HG02852 (cell line): ENCODE data around the gene DLK1.

Source experiments
- ATAC-seq: cut with Tn5 transposase; IDR thresholded peaks from one replicate; pipeline ENCODE4 v1.9.1; 2021; ENCODE audit warnings: mild to moderate bottlenecking, moderate library complexity; ENCODE audit not compliant: unreplicated experiment

The DLK1 gene

GRCh38 chr14:100726550-100727085, at the start of gene DLK1:
TSS of gene DLK1 (plus strand) at chr14:100726892. CDS start at chr14:100727069, 177 bp downstream.
- ATAC-seq = no peak

GRCh38 chr14:100677152-100677551, 49.5 kb upstream of the DLK1 start:
- no peak for ATAC-seq

- ATAC-seq = no peak
Observed at GRCh38 chr14:100677554-100678468, 48.9 kb upstream of the DLK1 start.

- no peak for ATAC-seq
Observed at GRCh38 chr14:100678469-100678828, 48.2 kb upstream of the DLK1 start.

GRCh38 chr14:100679153-100679552, 47.5 kb upstream of the DLK1 start:
- no peak for ATAC-seq

GRCh38 chr14:100679707-100680438, 46.8 kb upstream of the DLK1 start:
- no peak for ATAC-seq

- ATAC-seq = no peak
Observed at GRCh38 chr14:100680439-100681051, 46.1 kb upstream of the DLK1 start.

GRCh38 chr14:100681111-100681510, 45.6 kb upstream of the DLK1 start:
- ATAC-seq = no peak

GRCh38 chr14:100682749-100683148, 43.9 kb upstream of the DLK1 start:
- no peak for ATAC-seq

GRCh38 chr14:100683578-100683977, 43.1 kb upstream of the DLK1 start:
- ATAC-seq = no peak

- ATAC-seq = no peak
Observed at GRCh38 chr14:100684154-100684553, 42.5 kb upstream of the DLK1 start.

GRCh38 chr14:100684961-100685360, 41.7 kb upstream of the DLK1 start:
- ATAC-seq = no peak

GRCh38 chr14:100686858-100687257, 39.8 kb upstream of the DLK1 start:
- ATAC-seq = no peak

- ATAC-seq = no peak
Observed at GRCh38 chr14:100687386-100687785, 39.3 kb upstream of the DLK1 start.

GRCh38 chr14:100688051-100688450, 38.6 kb upstream of the DLK1 start:
- ATAC-seq = no peak

GRCh38 chr14:100688598-100689461, 37.9 kb upstream of the DLK1 start:
- ATAC-seq = no peak

GRCh38 chr14:100690672-100691071, 36.0 kb upstream of the DLK1 start:
- no peak for ATAC-seq

GRCh38 chr14:100691395-100692056, 35.2 kb upstream of the DLK1 start:
- ATAC-seq = no peak

GRCh38 chr14:100692256-100692655, 34.4 kb upstream of the DLK1 start:
- ATAC-seq = no peak
